Measurements from ENCODE around the gene AGAP3. TPM values are rescaled to one million over a fixed set of nuclear protein-coding genes. Genes with fewer than 3 reads are reported as not detected.

The AGAP3 gene
- total and polyA plus RNA-seq, 2 experiments from 2014 or later = 10.3 to 43.3 TPM

GRCh38 chr7:151061213-151062110, 24.8 kb upstream of the AGAP3 start:
- WGBS, 2 experiments (ENCODE audit: low coverage in 1 of 2, low lambda C conversion rate in 2 of 2, missing lambda C conversion rate in 2 of 2) = 48 to 55% methylated on average over 28 to 32 of the region's 33 CpGs
- Histone ChIP-seq H3K4me3 (peak overlapping the region; percentile 93), H3K4me2 (ENCODE audit: unreplicated experiment) (peak overlapping the region; percentile 82), H4K20me1 (ENCODE audit: insufficient read depth) (no peaks in the 10 kb centered on the region; the same call in 1 of the 2 replicates), H3K79me2 (ENCODE audit: insufficient read depth) (peaks cover 52% of the 10 kb centered on the region), H3K36me3 (ENCODE audit: low read depth) (no peaks in the 10 kb centered on the region), H3K4me1 (ENCODE audit: insufficient read depth) (peaks cover 43% of the 10 kb centered on the region), H3F3A (ENCODE audit: insufficient read depth) (peaks cover 10% of the 10 kb centered on the region), H3K9ac (peak overlapping the region; percentile 90), H3K9me3 (ENCODE audit: low read depth) (no peaks in the 10 kb centered on the region), H3K27ac (peak overlapping the region; percentile 94), H3K9me2 (ENCODE audit: insufficient read depth) (no peaks in the 10 kb centered on the region), H2AFZ (no peak overlapping the region), H3K27me3 (replicated peaks; ENCODE audit: insufficient read depth) (no peaks in the 10 kb centered on the region)
- TF ChIP-seq EZH2 (IDR thresholded peaks at IDR 0.05; ENCODE audit: insufficient read depth, poor library complexity, severe bottlenecking) (no peak), EZH2phosphoT487 (IDR thresholded peaks at IDR 0.05; ENCODE audit: insufficient read depth, low read depth) (no peak)
- no peak for DNase-seq
- in situ Hi-C loops (cut with MboI) = no loop called here

- H3K27ac ChIP-seq = peak overlapping the region; percentile 94
- peaks cover 10% of the 10 kb centered on the region for H3F3A ChIP-seq (ENCODE audit: insufficient read depth)
- H3K9me3 ChIP-seq (ENCODE audit: low read depth) = no peaks in the 10 kb centered on the region
- WGBS, 2 experiments (ENCODE audit: low coverage in 1 of 2, low lambda C conversion rate in 2 of 2, missing lambda C conversion rate in 2 of 2) = 32 to 35% methylated on average over 8 to 10 of the region's 11 CpGs
- peaks cover 38% of the 10 kb centered on the region for H3K4me1 ChIP-seq (ENCODE audit: insufficient read depth)
- H3K79me2 ChIP-seq (ENCODE audit: insufficient read depth) = peaks cover 51% of the 10 kb centered on the region
- H3K27me3 ChIP-seq (replicated peaks; ENCODE audit: insufficient read depth) = no peaks in the 10 kb centered on the region
- H3K36me3 ChIP-seq (ENCODE audit: low read depth) = no peaks in the 10 kb centered on the region
- in situ Hi-C loops (cut with MboI) = no loop called here
- DNase-seq = no peak
- peak overlapping the region; percentile 93 for H3K4me3 ChIP-seq
- no peaks in the 10 kb centered on the region; the same call in 1 of the 2 replicates for H4K20me1 ChIP-seq (ENCODE audit: insufficient read depth)
- H3K4me2 ChIP-seq (ENCODE audit: unreplicated experiment) = peak overlapping the region; percentile 82
- no peaks in the 10 kb centered on the region for H3K9me2 ChIP-seq (ENCODE audit: insufficient read depth)
- no peak for TF ChIP-seq EZH2phosphoT487 (IDR thresholded peaks at IDR 0.05; ENCODE audit: insufficient read depth, low read depth)
- no peak for TF ChIP-seq EZH2 (IDR thresholded peaks at IDR 0.05; ENCODE audit: insufficient read depth, poor library complexity, severe bottlenecking)
- peak overlapping the region; percentile 90 for H3K9ac ChIP-seq
- H2AFZ ChIP-seq = no peak overlapping the region
Measured at GRCh38 chr7:151062111-151062398, 24.2 kb upstream of the AGAP3 start.

DNA sequence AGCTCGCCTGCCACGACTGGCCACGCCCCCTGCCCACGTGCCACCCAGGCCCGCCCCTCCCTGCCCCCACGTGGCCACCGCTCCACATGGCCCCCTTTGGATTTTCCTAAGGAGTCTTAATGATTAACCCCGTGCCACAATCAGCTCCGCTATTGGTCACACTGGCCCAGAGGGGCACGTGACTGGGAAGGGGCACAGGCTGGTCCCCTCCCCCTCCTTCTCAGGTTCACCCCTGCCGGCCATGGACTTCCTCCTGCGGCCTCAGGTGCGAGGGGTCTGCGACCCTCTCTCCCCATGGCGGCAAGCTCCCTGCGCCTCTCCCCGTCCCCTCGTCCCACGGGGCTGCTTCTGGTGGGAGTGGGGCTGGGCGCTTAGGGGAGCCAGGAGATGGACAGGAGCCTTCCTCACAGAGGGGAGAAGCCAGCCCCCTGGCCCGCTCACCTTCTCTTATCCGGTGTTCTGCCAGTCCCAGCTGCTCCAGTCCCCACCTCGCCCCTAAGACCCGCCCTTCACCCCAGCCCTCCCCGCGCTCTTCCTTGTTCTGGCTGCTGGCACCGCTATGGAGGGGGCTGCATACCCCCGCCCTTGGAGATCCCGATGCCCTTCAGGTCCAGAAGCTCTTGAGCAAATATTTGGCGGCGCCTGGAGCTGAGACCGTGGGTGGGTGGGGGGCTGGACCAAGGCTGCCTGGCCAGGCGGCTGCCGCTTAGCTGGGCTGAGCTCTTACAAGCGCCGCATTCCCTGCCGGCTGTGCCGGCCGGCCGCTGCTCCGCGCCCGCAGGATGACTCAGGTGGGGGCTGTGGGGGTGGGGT, 23.7 kb upstream of the AGAP3 start:
- Histone ChIP-seq H2AFZ (no peak overlapping the region), H3K4me1 (ENCODE audit: insufficient read depth) (peaks cover 36% of the 10 kb centered on the region), H3K9ac (peak overlapping the region; percentile 66), H3K36me3 (ENCODE audit: low read depth) (peaks cover 2% of the 10 kb centered on the region; the same call in 1 of the 2 replicates), H3K27ac (peak overlapping the region; percentile 94), H3K4me3 (peak overlapping the region; percentile 56), H3K27me3 (replicated peaks; ENCODE audit: insufficient read depth) (no peaks in the 10 kb centered on the region), H3K9me2 (ENCODE audit: insufficient read depth) (no peaks in the 10 kb centered on the region), H3K9me3 (ENCODE audit: low read depth) (no peaks in the 10 kb centered on the region), H3F3A (ENCODE audit: insufficient read depth) (peaks cover 10% of the 10 kb centered on the region), H4K20me1 (ENCODE audit: insufficient read depth) (no peaks in the 10 kb centered on the region; the same call in 1 of the 2 replicates), H3K4me2 (ENCODE audit: unreplicated experiment) (peak overlapping the region; percentile 82), H3K79me2 (ENCODE audit: insufficient read depth) (peaks cover 48% of the 10 kb centered on the region)
- 18 to 23% methylated on average over 23 to 43 of the region's 43 CpGs for WGBS, 2 experiments (ENCODE audit: low coverage in 1 of 2, low lambda C conversion rate in 2 of 2, missing lambda C conversion rate in 2 of 2)
- in situ Hi-C loops (cut with MboI) = no loop called here
- TF ChIP-seq EZH2 (IDR thresholded peaks at IDR 0.05; ENCODE audit: insufficient read depth, poor library complexity, severe bottlenecking) (no peak), EZH2phosphoT487 (IDR thresholded peaks at IDR 0.05; ENCODE audit: insufficient read depth, low read depth) (no peak)
- peak; percentile 92 for DNase-seq

DNA sequence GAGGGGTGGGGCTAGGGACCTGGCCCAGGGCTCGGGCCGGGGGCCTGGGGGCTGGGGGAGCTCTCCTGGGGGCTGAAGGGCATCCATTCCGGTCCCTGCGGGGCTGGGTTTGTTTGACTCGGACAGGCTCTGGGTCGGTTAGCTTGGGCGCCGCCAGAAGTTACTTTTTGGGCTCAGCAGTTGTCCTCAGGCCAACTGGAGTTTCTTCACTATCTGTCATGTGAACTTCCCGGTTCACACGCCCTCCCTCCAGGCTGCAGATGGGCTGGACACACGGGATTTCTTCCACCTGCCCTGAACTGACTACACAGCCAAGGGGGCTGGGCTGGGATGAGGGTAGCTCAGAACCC, 23.1 kb upstream of the AGAP3 start:
- Histone ChIP-seq H3K9me3 (ENCODE audit: low read depth) (no peaks in the 10 kb centered on the region), H4K20me1 (ENCODE audit: insufficient read depth) (no peaks in the 10 kb centered on the region; the same call in 1 of the 2 replicates), H2AFZ (no peak overlapping the region), H3K9me2 (ENCODE audit: insufficient read depth) (no peaks in the 10 kb centered on the region), H3K9ac (peak overlapping the region; percentile 66), H3F3A (ENCODE audit: insufficient read depth) (peaks cover 10% of the 10 kb centered on the region), H3K4me2 (ENCODE audit: unreplicated experiment) (peak overlapping the region; percentile 82), H3K27ac (peak overlapping the region; percentile 94), H3K4me3 (peak overlapping the region; percentile 56; the same call in 1 of the 2 replicates), H3K4me1 (ENCODE audit: insufficient read depth) (peaks cover 36% of the 10 kb centered on the region), H3K79me2 (ENCODE audit: insufficient read depth) (peaks cover 48% of the 10 kb centered on the region), H3K27me3 (replicated peaks; ENCODE audit: insufficient read depth) (no peaks in the 10 kb centered on the region), H3K36me3 (ENCODE audit: low read depth) (peaks cover 8% of the 10 kb centered on the region; the same call in 1 of the 2 replicates)
- in situ Hi-C loops (cut with MboI) = no loop called here
- 3 to 6% methylated on average over 3 to 9 of the region's 11 CpGs for WGBS, 2 experiments (ENCODE audit: low coverage in 1 of 2, low lambda C conversion rate in 2 of 2, missing lambda C conversion rate in 2 of 2)
- TF ChIP-seq EZH2phosphoT487 (IDR thresholded peaks at IDR 0.05; ENCODE audit: insufficient read depth, low read depth) (no peak), EZH2 (IDR thresholded peaks at IDR 0.05; ENCODE audit: insufficient read depth, poor library complexity, severe bottlenecking) (no peak)
- DNase-seq = peak; percentile 90

All from GM23248 (cell line).